HG03064 (cell line): ENCODE results near the gene LGALS1.

Experiments used
- ATAC-seq: cut with Tn5 transposase; IDR thresholded peaks from one replicate; pipeline ENCODE4 v1.9.1; 2021; ENCODE audit warnings: low read depth; ENCODE audit not compliant: unreplicated experiment

The LGALS1 gene

DNA sequence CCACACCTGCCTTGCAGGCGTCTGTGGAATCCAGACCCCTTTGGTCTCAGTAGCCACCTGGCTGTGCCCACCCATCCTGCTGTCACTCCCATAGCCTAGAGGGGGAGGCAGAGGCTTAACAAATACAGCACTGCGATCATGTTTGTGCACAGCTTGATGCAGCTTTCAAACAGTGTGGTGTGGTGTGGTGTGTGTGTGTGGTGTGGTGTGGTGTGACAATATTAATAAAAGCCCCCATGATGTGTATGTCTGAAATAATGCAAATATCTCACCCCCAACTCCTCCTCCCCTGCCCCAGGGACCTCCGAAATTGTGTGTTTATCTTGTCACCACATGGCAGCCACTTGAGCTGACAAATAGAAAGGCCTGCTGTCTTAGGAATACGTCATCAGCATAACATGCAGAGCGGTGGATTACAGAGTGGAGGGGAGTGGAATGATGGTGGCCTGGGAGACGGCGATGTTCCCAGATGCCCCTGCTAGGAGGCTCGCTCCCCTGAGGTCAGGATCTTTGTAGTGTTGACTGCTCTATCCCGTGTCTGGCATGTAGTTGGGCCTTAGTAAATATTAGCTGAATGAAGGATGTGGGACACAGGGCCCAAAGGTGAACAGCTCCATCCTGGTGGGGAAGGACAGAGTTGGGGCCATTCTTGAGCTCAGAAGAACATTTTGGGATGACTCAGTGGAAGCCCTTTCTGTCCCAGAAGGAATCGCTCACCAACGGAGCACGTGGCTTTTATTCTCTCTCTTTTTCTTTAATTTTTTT, 14.1 kb upstream of the LGALS1 start:
- no peak for ATAC-seq

- ATAC-seq = no peak
Measured at GRCh38 chr22:37662039-37662438, 13.4 kb upstream of the LGALS1 start.

DNA sequence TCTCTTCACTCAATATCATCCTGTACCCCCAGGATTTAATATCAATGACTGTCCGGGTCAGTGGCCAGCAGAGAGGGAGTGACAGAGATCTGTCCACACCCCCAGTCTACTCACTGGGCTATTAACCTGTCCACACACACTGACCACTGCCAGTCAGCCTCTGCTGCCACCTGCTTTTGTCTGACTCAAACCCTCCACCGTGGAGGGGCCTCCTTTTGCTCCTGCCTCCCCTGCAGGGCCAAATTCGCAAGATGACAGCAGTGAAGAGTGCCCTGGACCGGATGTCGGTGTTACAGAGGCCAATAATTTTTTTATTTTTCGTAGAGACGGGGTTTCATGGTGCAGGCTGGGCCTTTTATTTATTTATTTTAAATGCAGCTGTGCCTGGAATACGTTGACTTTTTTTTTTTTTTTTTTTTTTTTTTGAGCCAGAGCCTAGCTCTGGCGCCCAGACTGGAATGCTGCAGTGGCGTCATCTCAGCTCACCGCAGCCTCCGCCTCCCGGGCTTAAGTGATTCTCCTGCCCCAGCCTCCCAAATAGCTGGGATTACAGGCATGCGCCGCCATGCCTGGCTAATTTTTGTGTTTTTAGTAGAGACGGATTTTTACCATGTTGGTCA, 11.8 kb upstream of the LGALS1 start:
- ATAC-seq = no peak

GRCh38 chr22:37664249-37665101, 11.0 kb upstream of the LGALS1 start:
- ATAC-seq = no peak

GRCh38 chr22:37665487-37665886, 9.9 kb upstream of the LGALS1 start:
- no peak for ATAC-seq

DNA sequence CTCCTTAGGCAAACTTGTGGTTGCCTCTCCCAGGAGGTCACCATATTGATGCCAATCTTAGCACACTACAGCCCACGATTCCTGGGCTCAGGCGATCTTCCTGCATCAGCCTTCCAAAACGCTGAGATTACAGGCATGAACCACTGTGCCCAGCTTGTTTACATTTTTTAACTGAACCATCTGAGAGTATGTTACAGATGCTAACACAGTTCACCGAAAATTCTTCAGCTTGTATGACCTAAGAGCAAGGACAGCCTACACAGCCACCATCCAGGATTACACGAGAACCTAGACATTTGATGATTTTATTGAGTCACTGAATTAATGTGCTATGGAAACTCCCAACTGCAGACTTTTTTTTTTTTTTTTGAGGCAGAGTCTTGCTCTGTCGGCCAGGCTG, 5.8 kb upstream of the LGALS1 start:
- no peak for ATAC-seq

GRCh38 chr22:37672206-37672919, 3.1 kb upstream of the LGALS1 start:
- ATAC-seq = no peak

GRCh38 chr22:37672920-37673455, 2.4 kb upstream of the LGALS1 start:
- no peak for ATAC-seq

- ATAC-seq = no peak
Measured at GRCh38 chr22:37674248-37674647, 1.2 kb upstream of the LGALS1 start.

- no peak for ATAC-seq
Measured at GRCh38 chr22:37675930-37676735, 697 bp downstream of the LGALS1 start.

DNA sequence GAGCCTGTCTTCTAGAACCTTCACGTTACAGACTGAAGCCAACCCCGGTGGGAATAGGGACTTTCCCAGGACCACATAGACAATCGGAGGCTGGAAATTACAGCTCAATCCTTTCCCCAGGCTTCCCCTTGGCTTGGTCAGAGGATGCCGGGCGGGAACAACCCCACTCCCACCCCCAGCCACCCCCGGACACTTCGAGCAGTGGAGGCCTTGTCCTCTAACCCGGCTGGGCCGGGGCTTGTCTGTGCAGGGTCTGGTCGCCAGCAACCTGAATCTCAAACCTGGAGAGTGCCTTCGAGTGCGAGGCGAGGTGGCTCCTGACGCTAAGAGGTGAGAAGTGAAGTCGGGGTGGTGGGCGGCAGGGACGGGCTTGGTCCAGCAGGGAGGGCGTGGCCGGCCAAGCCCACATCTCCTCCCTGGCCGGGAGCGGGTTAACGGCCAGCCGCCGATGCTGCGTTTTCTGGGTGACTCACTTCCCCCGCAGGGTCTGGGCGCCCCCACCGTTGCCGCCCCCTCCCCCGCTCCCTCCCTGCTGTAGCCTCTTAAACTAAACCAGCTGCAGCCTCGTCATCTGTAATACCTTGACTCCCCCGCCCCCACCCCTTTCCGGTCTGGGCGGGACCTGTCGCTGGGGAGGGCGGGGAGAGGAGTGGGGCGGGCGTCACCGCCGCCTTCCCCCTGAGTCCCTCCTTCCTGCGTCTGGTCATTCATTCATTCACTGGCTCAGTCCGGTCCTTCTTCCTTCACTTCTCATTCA, 1.5 kb downstream of the LGALS1 start:
- ATAC-seq = no peak

GRCh38 chr22:37677493-37677974, 2.1 kb downstream of the LGALS1 start:
- no peak for ATAC-seq

- ATAC-seq = no peak
Measured at GRCh38 chr22:37678372-37678771, 2.9 kb downstream of the LGALS1 start.

DNA sequence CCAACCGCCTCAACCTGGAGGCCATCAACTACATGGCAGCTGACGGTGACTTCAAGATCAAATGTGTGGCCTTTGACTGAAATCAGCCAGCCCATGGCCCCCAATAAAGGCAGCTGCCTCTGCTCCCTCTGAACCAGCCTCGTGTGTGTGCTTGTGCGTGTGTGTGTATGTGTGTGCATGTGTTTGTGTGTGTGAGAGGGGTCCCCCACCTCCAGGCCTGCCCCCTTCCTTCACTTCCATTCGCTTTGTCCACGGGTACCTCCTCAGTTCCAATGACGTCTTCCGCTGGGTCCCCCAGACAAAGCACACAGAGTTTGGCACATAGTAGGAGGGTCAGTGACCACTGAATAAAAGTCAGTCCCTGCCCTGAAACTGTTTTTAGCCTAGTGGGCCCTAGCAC, 4.2 kb downstream of the LGALS1 start:
- ATAC-seq = no peak

GRCh38 chr22:37680191-37680851, 4.9 kb downstream of the LGALS1 start:
- ATAC-seq = no peak

DNA sequence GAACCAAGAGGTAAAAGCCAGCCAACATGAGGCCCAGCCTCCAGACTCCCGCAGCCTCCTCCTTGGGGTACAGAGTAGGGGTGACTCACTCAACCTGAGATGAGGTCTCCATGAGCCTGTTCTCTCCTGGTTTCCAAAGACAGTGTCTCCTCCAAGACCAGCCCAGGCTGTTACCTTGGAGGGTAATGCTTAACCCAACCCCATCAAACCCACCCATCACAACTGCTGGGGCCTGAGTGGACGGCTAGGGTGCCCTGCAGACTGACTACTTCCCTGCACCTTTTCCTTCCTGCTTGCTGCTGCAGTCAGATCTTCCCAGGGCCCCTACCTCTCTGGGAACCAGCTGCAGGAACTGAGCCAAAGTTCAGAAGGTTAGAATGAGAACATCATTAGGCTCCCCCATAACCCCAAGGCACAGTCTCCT, 5.6 kb downstream of the LGALS1 start:
- no peak for ATAC-seq

- no peak for ATAC-seq
Measured at GRCh38 chr22:37681556-37682049, 6.2 kb downstream of the LGALS1 start.
